Fibroblast of the aortic adventitia (primary cell): ENCODE data around the gene KDM2B. TPM values are rescaled to one million over a fixed set of nuclear protein-coding genes. Genes with fewer than 3 reads are reported as not detected.
"Not testable (repeated sequence)": the region's sequence is repeated elsewhere in the genome, so short reads cannot be mapped to it uniquely, and the experiment has no call there.

Source experiments
- DNase-seq: peaks from one replicate; pipeline ENCODE4 v3.0.0-alpha.2; 2010; ENCODE audit warnings: low read depth
- H3K4me3 ChIP-seq: 2 replicates; pipeline ENCODE4 v1.5.1; 2011; ENCODE audit warnings: low read depth, mild to moderate bottlenecking, control low read depth, low read length, moderate library complexity
- CTCF ChIP-seq: IDR thresholded peaks from 2 replicates; pipeline ENCODE4 v1.5.1; 2011; ENCODE audit warnings: mild to moderate bottlenecking, low read length, control low read depth, inconsistent platforms; ENCODE audit not compliant: insufficient read depth
- total RNA-seq: library from RNA; depleted of rRNA; stranded (reverse); fragments of >200 nt; gene quantifications from 2 replicates; pipeline ENCODE4 v1.2.3, GENCODE V29; 2012; ENCODE audit warnings: low replicate concordance

KDM2B gene
- total RNA-seq, 1 donor, result 26.8 TPM

GRCh38 chr12:121490401-121491281, 90.2 kb downstream of the KDM2B start:
- DNase-seq, result no peak
- no peak for TF ChIP-seq CTCF
- H3K4me3 ChIP-seq, result no peak overlapping the region

- DNase-seq, result no peak
- TF ChIP-seq CTCF, result no peak
- no peak overlapping the region for H3K4me3 ChIP-seq
Measured at GRCh38 chr12:121489874-121490273, 90.9 kb downstream of the KDM2B start.

- TF ChIP-seq CTCF, result no peak
- no peak overlapping the region for H3K4me3 ChIP-seq
- DNase-seq, result no peak
Measured at GRCh38 chr12:121484967-121485366, 95.9 kb downstream of the KDM2B start.

GRCh38 chr12:121484564-121484963, 96.3 kb downstream of the KDM2B start:
- H3K4me3 ChIP-seq, DNase-seq: not testable (repeated sequence)

GRCh38 chr12:121483949-121484348, 96.9 kb downstream of the KDM2B start:
- no peak overlapping the region for H3K4me3 ChIP-seq
- TF ChIP-seq CTCF, result no peak
- no peak for DNase-seq

GRCh38 chr12:121476477-121476876, 104.3 kb downstream of the KDM2B start:
- DNase-seq, result no peak
- no peak overlapping the region for H3K4me3 ChIP-seq
- TF ChIP-seq CTCF, result no peak

GRCh38 chr12:121475279-121475678, 105.5 kb downstream of the KDM2B start:
- no peak for TF ChIP-seq CTCF
- no peak overlapping the region for H3K4me3 ChIP-seq
- no peak for DNase-seq
